Panc1 (cell line): Measurements from ENCODE around the gene FUBP3. TPM values are rescaled to one million over a fixed set of nuclear protein-coding genes. Genes with fewer than 3 reads are reported as not detected.

Experiments used
- ATAC-seq: fragments of 200-7000 bp; cut with Tn5 transposase; 2 replicates; pipeline ENCODE4 v1.9.1; 2020; ENCODE audit warnings: mild to moderate bottlenecking, moderate library complexity
- Bru-seq: library from RNA; stranded (reverse); fragments of 400-500 nt; gene quantifications from one replicate; lab custom pipeline; 2021; lab: Mats Ljungman, UMichigan
- BruChase-seq, 2 experiments: library from RNA; stranded (reverse); fragments of 400-500 nt; gene quantifications; one replicate each; lab custom pipeline; 2021; lab: Mats Ljungman, UMichigan
- BruUV-seq: library from RNA; stranded (reverse); fragments of 400-500 nt; replicated peaks from 2 replicates; lab custom pipeline; 2021; lab: Mats Ljungman, UMichigan
- CTCF ChIA-PET: fragments of 300-600 bp; sonication (Branson Sonifier 250); formaldehyde crosslinking; loops from one replicate; lab custom pipeline; 2022; ENCODE audit warnings: antibody characterized with exemption; lab: Charles Lee
- POLR2A ChIA-PET: fragments of 300-600 bp; sonication (Branson Sonifier 250); formaldehyde crosslinking; loops from one replicate; lab custom pipeline; 2022; ENCODE audit warnings: antibody characterized with exemption; lab: Charles Lee
- DNase-seq: peaks from one replicate; pipeline ENCODE4 v3.0.0-alpha.2; 2010; ENCODE audit warnings: low read depth, low spot score
- H3K27ac ChIP-seq: 2 replicates; pipeline ENCODE4 v1.5.1; 2011; ENCODE audit warnings: mild to moderate bottlenecking, low read length, inconsistent platforms
- H3K27me3 ChIP-seq: fragments of 200-500 bp; sonication (Bioruptor generic); 2 replicates; pipeline ENCODE4 v1.6.0; 2014; ENCODE audit warnings: low read length, inconsistent platforms; ENCODE audit not compliant: control insufficient read depth, insufficient read depth
- H3K36me3 ChIP-seq: fragments of 200-500 bp; sonication (Bioruptor generic); 2 replicates; pipeline ENCODE4 v1.5.1; 2014; ENCODE audit warnings: inconsistent platforms, mild to moderate bottlenecking, low read length, moderate library complexity; ENCODE audit not compliant: control insufficient read depth, insufficient read depth
- H3K4me1 ChIP-seq: 2 replicates; pipeline ENCODE4 v1.5.1; 2011; ENCODE audit warnings: inconsistent platforms, mild to moderate bottlenecking, low read length, moderate library complexity; ENCODE audit not compliant: control insufficient read depth, insufficient read depth
- H3K4me3 ChIP-seq, 2 experiments: 2 replicates each; pipeline ENCODE4 v1.5.1; 2011 to 2012; ENCODE audit warnings: low read depth in 2 of 2, low read length in 2 of 2, mild to moderate bottlenecking in 2 of 2, inconsistent platforms in 1 of 2, moderate library complexity in 1 of 2
- H3K9me3 ChIP-seq: fragments of 200-500 bp; sonication (Bioruptor generic); 2 replicates; pipeline ENCODE4 v1.5.1; 2014; ENCODE audit warnings: low read depth, mild to moderate bottlenecking, inconsistent platforms, low read length, moderate library complexity; ENCODE audit not compliant: control insufficient read depth, insufficient read depth
- POLR2AphosphoS5 ChIP-seq: IDR thresholded peaks from 2 replicates; pipeline ENCODE4 v1.6.1; 2012; ENCODE audit warnings: mild to moderate bottlenecking, low read depth, low read length, moderate library complexity
- SIN3A ChIP-seq: IDR thresholded peaks from 2 replicates; pipeline ENCODE4 v1.6.1; 2012; ENCODE audit warnings: low read depth, mild to moderate bottlenecking, low read length, moderate library complexity, borderline replicate concordance; ENCODE audit not compliant: insufficient read depth
- TCF7L2 ChIP-seq: IDR thresholded peaks from 2 replicates; pipeline ENCODE4 v1.6.1; 2011; ENCODE audit warnings: mild to moderate bottlenecking, low read depth, low read length, inconsistent platforms
- in situ Hi-C: cut with HindIII; loops from 2 replicates; pipeline ENCODE4 v1.10.0; 2016; ENCODE audit warnings: low sequenced_read_pairs, low pct_unique_long_range_greater_than_20kb
- intact Hi-C: fragments of 100-400 bp; cut with micrococcal nuclease; formaldehyde crosslinking; loops from one replicate; pipeline ENCODE4 v1.10.0; 2022; ENCODE audit not compliant: unreplicated experiment
- long read RNA-seq: library from polyadenylated mRNA; unstranded; transcript quantifications from one replicate; pipeline ENCODE4 v2.0.0, GENCODE V29; 2021; ENCODE audit not compliant: unreplicated experiment
- polyA plus RNA-seq: library from polyadenylated mRNA; unstranded; fragments of >200 nt; gene quantifications from one replicate; pipeline ENCODE4 v1.2.1, GENCODE V29; 2012; ENCODE audit warnings: missing spikeins; ENCODE audit not compliant: insufficient read length
- total RNA-seq: library from RNA; stranded (reverse); gene quantifications from one replicate; pipeline ENCODE4 v1.2.1, GENCODE V29; 2021; ENCODE audit not compliant: unreplicated experiment
- TF ChIP-seq, protein P1 (sequence below): fragments of 450-650 bp; IDR thresholded peaks from 2 replicates; pipeline ENCODE4 v1.5.1; 2017; ENCODE audit warnings: mild to moderate bottlenecking
- TF ChIP-seq, protein P2 (sequence below), 2 experiments: IDR thresholded peaks; 2 replicates each; pipeline ENCODE4 v1.6.1; 2011 to 2012; ENCODE audit warnings: low read depth in 2 of 2, control low read depth in 1 of 2, low read length in 1 of 2, mild to moderate bottlenecking in 1 of 2, moderate library complexity in 1 of 2; ENCODE audit not compliant: insufficient read depth in 1 of 2

Gene FUBP3, protein sequence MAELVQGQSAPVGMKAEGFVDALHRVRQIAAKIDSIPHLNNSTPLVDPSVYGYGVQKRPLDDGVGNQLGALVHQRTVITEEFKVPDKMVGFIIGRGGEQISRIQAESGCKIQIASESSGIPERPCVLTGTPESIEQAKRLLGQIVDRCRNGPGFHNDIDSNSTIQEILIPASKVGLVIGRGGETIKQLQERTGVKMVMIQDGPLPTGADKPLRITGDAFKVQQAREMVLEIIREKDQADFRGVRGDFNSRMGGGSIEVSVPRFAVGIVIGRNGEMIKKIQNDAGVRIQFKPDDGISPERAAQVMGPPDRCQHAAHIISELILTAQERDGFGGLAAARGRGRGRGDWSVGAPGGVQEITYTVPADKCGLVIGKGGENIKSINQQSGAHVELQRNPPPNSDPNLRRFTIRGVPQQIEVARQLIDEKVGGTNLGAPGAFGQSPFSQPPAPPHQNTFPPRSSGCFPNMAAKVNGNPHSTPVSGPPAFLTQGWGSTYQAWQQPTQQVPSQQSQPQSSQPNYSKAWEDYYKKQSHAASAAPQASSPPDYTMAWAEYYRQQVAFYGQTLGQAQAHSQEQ
- 46.6 TPM for total RNA-seq
- polyA plus RNA-seq: 73.9 TPM
- percentile 83 among the genes with signal in this experiment for Bru-seq, nascent RNA
- BruChase-seq, experiment 1, labeled RNA remaining after a 2-hour chase: percentile 84 among the genes with signal in this experiment
- BruChase-seq, experiment 2, labeled RNA remaining after a 6-hour chase: percentile 89 among the genes with signal in this experiment
- long read RNA-seq, transcript FUBP3-201 (19 exons, 3,124 nt): major isoform, 48 of 128 reads
- long read RNA-seq, partial matches to known transcripts: 23 of 128 reads
- long read RNA-seq, other reads (novel, unspliced or antisense): 52 of 128 reads

DNA sequence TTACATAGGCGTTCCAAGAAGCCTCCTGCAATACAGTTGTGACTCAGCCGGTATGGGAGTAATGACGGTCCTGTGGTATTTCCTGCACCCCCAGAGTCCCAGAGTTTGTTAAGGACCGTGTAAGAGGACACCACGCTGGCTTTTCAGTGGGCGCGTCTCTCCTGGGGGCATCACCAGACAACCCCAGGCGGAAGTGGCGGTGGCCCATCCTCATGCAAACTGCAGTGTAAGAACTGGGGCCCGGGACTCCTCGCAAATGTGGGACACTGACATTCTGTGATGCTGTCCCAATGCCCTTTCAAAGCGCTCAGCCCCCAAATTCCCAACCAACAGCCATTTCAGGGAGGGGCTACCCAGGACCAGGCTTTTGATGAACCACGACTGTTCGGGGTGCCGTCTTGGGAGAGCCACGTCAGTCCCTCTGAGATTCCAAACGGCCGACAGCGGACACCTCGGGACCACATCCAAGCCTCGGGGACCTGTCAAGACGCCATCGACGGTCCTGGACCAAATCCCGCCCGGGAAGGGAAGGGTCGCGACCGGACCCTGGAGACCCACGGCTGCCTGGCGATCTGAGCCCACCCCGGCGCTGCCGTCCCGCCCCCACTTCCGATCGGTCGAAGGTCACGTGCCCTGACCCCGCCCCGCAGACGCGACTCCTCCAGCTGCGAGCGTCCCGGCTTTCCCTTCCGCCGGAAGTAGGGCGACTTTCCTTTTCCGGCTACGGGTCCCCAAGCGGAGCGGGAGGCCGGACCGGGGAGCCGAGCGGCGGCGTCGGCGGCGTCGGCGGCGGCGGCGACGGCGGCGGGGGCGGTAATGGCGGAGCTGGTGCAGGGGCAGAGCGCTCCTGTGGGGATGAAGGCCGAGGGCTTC is at the start of gene FUBP3:
FUBP3 (plus strand) TSS at position 713 of the 873 bp plus-strand sequence; CDS start at position 817, 104 bp downstream.
- Histone ChIP-seq H3K4me3 (peak within 1 kb of the TSS; percentile 92 to 93), H3K36me3 (peaks cover 2% of the 10 kb centered on the region; the same call in 1 of the 2 replicates), H3K9me3 (no peaks in the 10 kb centered on the region), H3K4me1 (peaks cover 8% of the 10 kb centered on the region), H3K27ac (peak within 1 kb of the TSS; percentile 91), H3K27me3 (no peaks in the 10 kb centered on the region)
- in situ Hi-C loops: no loop called here
- DNase-seq (peak; percentile 30), ATAC-seq (peak; percentile 99)
- BruUV-seq: TSS peak; percentile 98
- intact Hi-C loops: no loop called here
- CTCF ChIA-PET: no interaction called here
- POLR2A ChIA-PET: no interaction called here
- TF ChIP-seq TCF7L2 (no peak), POLR2AphosphoS5 (peak; percentile 73), SIN3A (no peak; the same call in 1 of the 2 replicates)
- TF ChIP-seq, protein P1, sequence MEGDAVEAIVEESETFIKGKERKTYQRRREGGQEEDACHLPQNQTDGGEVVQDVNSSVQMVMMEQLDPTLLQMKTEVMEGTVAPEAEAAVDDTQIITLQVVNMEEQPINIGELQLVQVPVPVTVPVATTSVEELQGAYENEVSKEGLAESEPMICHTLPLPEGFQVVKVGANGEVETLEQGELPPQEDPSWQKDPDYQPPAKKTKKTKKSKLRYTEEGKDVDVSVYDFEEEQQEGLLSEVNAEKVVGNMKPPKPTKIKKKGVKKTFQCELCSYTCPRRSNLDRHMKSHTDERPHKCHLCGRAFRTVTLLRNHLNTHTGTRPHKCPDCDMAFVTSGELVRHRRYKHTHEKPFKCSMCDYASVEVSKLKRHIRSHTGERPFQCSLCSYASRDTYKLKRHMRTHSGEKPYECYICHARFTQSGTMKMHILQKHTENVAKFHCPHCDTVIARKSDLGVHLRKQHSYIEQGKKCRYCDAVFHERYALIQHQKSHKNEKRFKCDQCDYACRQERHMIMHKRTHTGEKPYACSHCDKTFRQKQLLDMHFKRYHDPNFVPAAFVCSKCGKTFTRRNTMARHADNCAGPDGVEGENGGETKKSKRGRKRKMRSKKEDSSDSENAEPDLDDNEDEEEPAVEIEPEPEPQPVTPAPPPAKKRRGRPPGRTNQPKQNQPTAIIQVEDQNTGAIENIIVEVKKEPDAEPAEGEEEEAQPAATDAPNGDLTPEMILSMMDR: no peak
- TF ChIP-seq, protein P2, sequence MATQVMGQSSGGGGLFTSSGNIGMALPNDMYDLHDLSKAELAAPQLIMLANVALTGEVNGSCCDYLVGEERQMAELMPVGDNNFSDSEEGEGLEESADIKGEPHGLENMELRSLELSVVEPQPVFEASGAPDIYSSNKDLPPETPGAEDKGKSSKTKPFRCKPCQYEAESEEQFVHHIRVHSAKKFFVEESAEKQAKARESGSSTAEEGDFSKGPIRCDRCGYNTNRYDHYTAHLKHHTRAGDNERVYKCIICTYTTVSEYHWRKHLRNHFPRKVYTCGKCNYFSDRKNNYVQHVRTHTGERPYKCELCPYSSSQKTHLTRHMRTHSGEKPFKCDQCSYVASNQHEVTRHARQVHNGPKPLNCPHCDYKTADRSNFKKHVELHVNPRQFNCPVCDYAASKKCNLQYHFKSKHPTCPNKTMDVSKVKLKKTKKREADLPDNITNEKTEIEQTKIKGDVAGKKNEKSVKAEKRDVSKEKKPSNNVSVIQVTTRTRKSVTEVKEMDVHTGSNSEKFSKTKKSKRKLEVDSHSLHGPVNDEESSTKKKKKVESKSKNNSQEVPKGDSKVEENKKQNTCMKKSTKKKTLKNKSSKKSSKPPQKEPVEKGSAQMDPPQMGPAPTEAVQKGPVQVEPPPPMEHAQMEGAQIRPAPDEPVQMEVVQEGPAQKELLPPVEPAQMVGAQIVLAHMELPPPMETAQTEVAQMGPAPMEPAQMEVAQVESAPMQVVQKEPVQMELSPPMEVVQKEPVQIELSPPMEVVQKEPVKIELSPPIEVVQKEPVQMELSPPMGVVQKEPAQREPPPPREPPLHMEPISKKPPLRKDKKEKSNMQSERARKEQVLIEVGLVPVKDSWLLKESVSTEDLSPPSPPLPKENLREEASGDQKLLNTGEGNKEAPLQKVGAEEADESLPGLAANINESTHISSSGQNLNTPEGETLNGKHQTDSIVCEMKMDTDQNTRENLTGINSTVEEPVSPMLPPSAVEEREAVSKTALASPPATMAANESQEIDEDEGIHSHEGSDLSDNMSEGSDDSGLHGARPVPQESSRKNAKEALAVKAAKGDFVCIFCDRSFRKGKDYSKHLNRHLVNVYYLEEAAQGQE (IDR thresholded peaks at IDR 0.05; ENCODE audit: insufficient read depth in 1 of 2, low read depth in 2 of 2, low read length in 1 of 2): 0 out of 4 replicates have a peak, but pooled peaks of 1 of the 2 experiments have one; percentile 32

DNA sequence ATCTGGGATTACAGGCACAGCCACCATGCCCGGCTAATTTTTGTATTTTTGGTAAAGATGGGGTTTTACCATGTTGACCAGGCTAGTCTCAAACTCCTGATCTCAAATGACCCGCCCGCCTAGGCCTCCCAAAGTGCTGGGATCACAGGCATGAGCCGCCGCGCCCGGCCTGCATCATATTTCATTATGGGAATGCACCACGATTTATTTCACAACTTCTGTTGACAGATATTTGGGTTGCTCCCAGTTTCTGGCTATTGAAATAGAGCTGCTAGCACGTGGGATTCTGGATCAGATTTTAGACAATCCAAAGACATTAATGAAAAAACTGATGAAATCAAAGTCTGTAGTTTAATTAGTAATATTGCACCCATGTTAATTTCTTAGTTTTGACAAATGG is 48.4 kb upstream of the FUBP3 start:
- no peaks in the 10 kb centered on the region for H3K27me3 ChIP-seq
- intact Hi-C loops: no loop called here
- H3K36me3 ChIP-seq: no peaks in the 10 kb centered on the region
- H3K4me3 ChIP-seq: no peak overlapping the region
- in situ Hi-C loops: no loop called here
- DNase-seq: no peak
- ATAC-seq: no peak
- no peak overlapping the region for H3K27ac ChIP-seq
- no peaks in the 10 kb centered on the region for H3K9me3 ChIP-seq
- CTCF ChIA-PET: no interaction called here
- BruUV-seq: no TSS peak
- TF ChIP-seq, protein P1: no peak
- TF ChIP-seq TCF7L2 (no peak), POLR2AphosphoS5 (no peak), SIN3A (no peak)
- TF ChIP-seq, protein P2 (IDR thresholded peaks at IDR 0.05; ENCODE audit: insufficient read depth in 1 of 2, low read depth in 2 of 2, low read length in 1 of 2): no peak
- H3K4me1 ChIP-seq: no peaks in the 10 kb centered on the region; the same call in 1 of the 2 replicates
- POLR2A ChIA-PET: no interaction called here
